Measurements from ENCODE around the gene NECAB3. TPM values are rescaled to one million over a fixed set of nuclear protein-coding genes. Genes with fewer than 3 reads are reported as not detected.

NECAB3 gene
- total and polyA plus RNA-seq, 2 donors (not counting 1 experiment from before 2014, with no cell fraction given) = 8.5 to 11.8 TPM

- H3K4me1 Mint-ChIP-seq = peaks cover 34% of the 10 kb centered on the region
- no peaks in the 10 kb centered on the region for H3K27me3 ChIP-seq (replicated peaks in 1 of 4; ENCODE audit: control extremely low read depth in 1 of 4, control insufficient read depth in 3 of 4, insufficient read depth in 4 of 4, low read length in 3 of 4)
- no peaks in the 10 kb centered on the region for H3K36me3 ChIP-seq (replicated peaks in 1 of 2; ENCODE audit: control extremely low read depth in 1 of 2, control insufficient read depth in 1 of 2, extremely low read depth in 1 of 2, insufficient read depth in 2 of 2, low read length in 1 of 2)
- peak overlapping the region; percentile 98 for H3K4me3 Mint-ChIP-seq
- H3K4me2 ChIP-seq (replicated peaks; ENCODE audit: low read depth, low read length, poor library complexity, severe bottlenecking) = peak overlapping the region; percentile 98
- peak overlapping the region in 1 of 2 donors; percentile 55 for H3K27ac ChIP-seq (ENCODE audit: low read length in 2 of 2)
- H3K79me2 ChIP-seq (ENCODE audit: control insufficient read depth, insufficient read depth, low read length) = peaks cover 3% of the 10 kb centered on the region
- intact Hi-C loops (cut with micrococcal nuclease) = loop anchor here (1.0 to 5.0 kb wide), 7 partner anchors 64 to 399 kb away; partner anchors contain the start of genes CDK5RAP1 and RALY
- TF ChIP-seq, protein P1, sequence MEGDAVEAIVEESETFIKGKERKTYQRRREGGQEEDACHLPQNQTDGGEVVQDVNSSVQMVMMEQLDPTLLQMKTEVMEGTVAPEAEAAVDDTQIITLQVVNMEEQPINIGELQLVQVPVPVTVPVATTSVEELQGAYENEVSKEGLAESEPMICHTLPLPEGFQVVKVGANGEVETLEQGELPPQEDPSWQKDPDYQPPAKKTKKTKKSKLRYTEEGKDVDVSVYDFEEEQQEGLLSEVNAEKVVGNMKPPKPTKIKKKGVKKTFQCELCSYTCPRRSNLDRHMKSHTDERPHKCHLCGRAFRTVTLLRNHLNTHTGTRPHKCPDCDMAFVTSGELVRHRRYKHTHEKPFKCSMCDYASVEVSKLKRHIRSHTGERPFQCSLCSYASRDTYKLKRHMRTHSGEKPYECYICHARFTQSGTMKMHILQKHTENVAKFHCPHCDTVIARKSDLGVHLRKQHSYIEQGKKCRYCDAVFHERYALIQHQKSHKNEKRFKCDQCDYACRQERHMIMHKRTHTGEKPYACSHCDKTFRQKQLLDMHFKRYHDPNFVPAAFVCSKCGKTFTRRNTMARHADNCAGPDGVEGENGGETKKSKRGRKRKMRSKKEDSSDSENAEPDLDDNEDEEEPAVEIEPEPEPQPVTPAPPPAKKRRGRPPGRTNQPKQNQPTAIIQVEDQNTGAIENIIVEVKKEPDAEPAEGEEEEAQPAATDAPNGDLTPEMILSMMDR (IDR thresholded peaks at IDR 0.05) = peak; percentile 84
- TF ChIP-seq EZH2 (IDR thresholded peaks at IDR 0.05; ENCODE audit: borderline replicate concordance, insufficient read depth, low read depth, low read length, poor library complexity, severe bottlenecking) = no peak
- H3K27ac Mint-ChIP-seq = peak overlapping the region; percentile 81
- H2AFZ ChIP-seq (ENCODE audit: insufficient read depth, low read depth, low read length, poor library complexity, severe bottlenecking) = peak overlapping the region; percentile 82
- H3K4me3 ChIP-seq (ENCODE audit: control extremely low read depth in 1 of 5, extremely low read depth in 1 of 5, insufficient read depth in 1 of 5, low read depth in 2 of 5, low read length in 4 of 5) = peak overlapping the region; percentile 26 to 79 (median 68)
- ChIA-PET POLR2A (interaction anchor here (0.6 to 2.4 kb wide), 8 partner anchors 12 to 224 kb away, joined by 3 to 12 read pairs (median 6); partner anchors contain the start of genes CBFA2T2, PXMP4, SNTA1 and ZNF341), CTCF (interaction anchor here (0.6 to 6.1 kb wide), 50 partner anchors 7 to 402 kb away, joined by 3 to 61 read pairs (median 5); partner anchors contain the start of genes CBFA2T2, CDK5RAP1, PXMP4 and SNTA1)
- WGBS (ENCODE audit: insufficient coverage) = 7% methylated on average over 46 of the region's 47 CpGs
- H3K9ac ChIP-seq (ENCODE audit: low read length) = peak overlapping the region; percentile 67
- DNase-seq = peak; percentile 86
- H3K9me3 Mint-ChIP-seq (ENCODE audit: insufficient read depth) = no peaks in the 10 kb centered on the region
- H3K4me1 ChIP-seq (ENCODE audit: control insufficient read depth in 2 of 2, insufficient read depth in 2 of 2, low read length in 2 of 2) = peaks cover 16 to 40% of the 10 kb centered on the region in 2 donors
- no peaks in the 10 kb centered on the region for H3K27me3 Mint-ChIP-seq
- no peaks in the 10 kb centered on the region for H3K9me3 ChIP-seq (ENCODE audit: control extremely low read depth in 1 of 3, control insufficient read depth in 2 of 3, insufficient read depth in 1 of 3, low read length in 2 of 3)
- H4K20me1 ChIP-seq (ENCODE audit: control insufficient read depth, insufficient read depth, low read length, poor library complexity, severe bottlenecking) = no peaks in the 10 kb centered on the region
- peak; percentile 48 for ATAC-seq (ENCODE audit: low read depth)
These were observed 6.4 kb downstream of the NECAB3 start for GRCh38 chr20:33667676-33668465.

All from B cell (primary cell).